ENCODE measurements around the gene MME. TPM values are rescaled to one million over a fixed set of nuclear protein-coding genes. Genes with fewer than 3 reads are reported as not detected.

Gene MME
- total RNA-seq, 1 donor from 2014 or later: 54.3 TPM

GRCh38 chr3:155158346-155159037 is 78.4 kb downstream of the MME start:
- no peak overlapping the region for H3K4me3 Mint-ChIP-seq (ENCODE audit: unreplicated experiment)
- no peak overlapping the region for H3K4me2 ChIP-seq (ENCODE audit: low read length)

DNA sequence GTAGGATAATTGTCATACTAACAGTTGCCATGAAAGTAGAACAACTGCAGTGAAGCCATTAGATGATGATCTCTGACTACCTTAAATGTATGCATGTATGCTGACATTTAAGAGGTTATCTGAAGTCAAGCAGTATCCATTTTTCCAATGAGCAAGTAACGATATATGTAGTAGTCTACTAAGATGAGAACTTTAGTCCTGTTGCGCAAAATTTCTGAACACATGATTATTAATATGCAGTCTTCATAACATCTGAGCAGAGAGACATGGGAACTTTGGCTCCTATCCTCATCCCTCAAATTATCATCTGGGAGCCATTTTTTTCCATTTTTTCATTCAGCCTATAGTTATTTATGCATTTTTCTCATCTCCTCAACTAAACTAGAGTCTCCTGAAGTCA is 79.2 kb downstream of the MME start:
- no peaks in the 10 kb centered on the region for H3K36me3 ChIP-seq (ENCODE audit: insufficient read depth, low read length)
- H3K4me2 ChIP-seq (ENCODE audit: low read length): no peak overlapping the region
- no peaks in the 10 kb centered on the region for H3K79me2 ChIP-seq (ENCODE audit: insufficient read depth, low read length)
- no peaks in the 10 kb centered on the region for H3K36me3 Mint-ChIP-seq (ENCODE audit: low read depth, unreplicated experiment)
- no peak overlapping the region for H3K27ac ChIP-seq (ENCODE audit: low read depth, low read length)
- H3K4me3 Mint-ChIP-seq (ENCODE audit: unreplicated experiment): no peak overlapping the region
- H3K9ac ChIP-seq (ENCODE audit: low read length): no peak overlapping the region
- TF ChIP-seq, protein P1, sequence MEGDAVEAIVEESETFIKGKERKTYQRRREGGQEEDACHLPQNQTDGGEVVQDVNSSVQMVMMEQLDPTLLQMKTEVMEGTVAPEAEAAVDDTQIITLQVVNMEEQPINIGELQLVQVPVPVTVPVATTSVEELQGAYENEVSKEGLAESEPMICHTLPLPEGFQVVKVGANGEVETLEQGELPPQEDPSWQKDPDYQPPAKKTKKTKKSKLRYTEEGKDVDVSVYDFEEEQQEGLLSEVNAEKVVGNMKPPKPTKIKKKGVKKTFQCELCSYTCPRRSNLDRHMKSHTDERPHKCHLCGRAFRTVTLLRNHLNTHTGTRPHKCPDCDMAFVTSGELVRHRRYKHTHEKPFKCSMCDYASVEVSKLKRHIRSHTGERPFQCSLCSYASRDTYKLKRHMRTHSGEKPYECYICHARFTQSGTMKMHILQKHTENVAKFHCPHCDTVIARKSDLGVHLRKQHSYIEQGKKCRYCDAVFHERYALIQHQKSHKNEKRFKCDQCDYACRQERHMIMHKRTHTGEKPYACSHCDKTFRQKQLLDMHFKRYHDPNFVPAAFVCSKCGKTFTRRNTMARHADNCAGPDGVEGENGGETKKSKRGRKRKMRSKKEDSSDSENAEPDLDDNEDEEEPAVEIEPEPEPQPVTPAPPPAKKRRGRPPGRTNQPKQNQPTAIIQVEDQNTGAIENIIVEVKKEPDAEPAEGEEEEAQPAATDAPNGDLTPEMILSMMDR (IDR thresholded peaks at IDR 0.05; ENCODE audit: insufficient read depth, low read depth, low read length): no peak
- no peak for TF ChIP-seq EZH2 (IDR thresholded peaks at IDR 0.05; ENCODE audit: insufficient read depth, low read length)
- no peaks in the 10 kb centered on the region for H3K27me3 Mint-ChIP-seq (ENCODE audit: low read depth, unreplicated experiment)
- DNase-seq (ENCODE audit: low read depth) (no peak), FAIRE-seq (no peak)
- H3K4me1 ChIP-seq (ENCODE audit: insufficient read depth, low read length): no peaks in the 10 kb centered on the region
- no peaks in the 10 kb centered on the region for H4K20me1 ChIP-seq (ENCODE audit: insufficient read depth, low read length)
- no peak overlapping the region for H3K27ac Mint-ChIP-seq (ENCODE audit: unreplicated experiment)
- no peaks in the 10 kb centered on the region for H3K27me3 ChIP-seq (ENCODE audit: insufficient read depth, low read length)
- peaks cover 3% of the 10 kb centered on the region for H3K4me1 Mint-ChIP-seq (ENCODE audit: low read depth, unreplicated experiment)
- H2AFZ ChIP-seq (ENCODE audit: low read depth, low read length): no peak overlapping the region
- no peaks in the 10 kb centered on the region for H3K9me3 Mint-ChIP-seq (ENCODE audit: unreplicated experiment)
- no peaks in the 10 kb centered on the region for H3K9me3 ChIP-seq (ENCODE audit: insufficient read depth, low read depth, low read length)
- no peak overlapping the region for H3K4me3 ChIP-seq (ENCODE audit: insufficient read depth, low read depth, low read length)

More at GRCh38 chr3:155158346-155159037, 78.4 kb downstream of the MME start:
- Histone ChIP-seq H4K20me1 (ENCODE audit: insufficient read depth, low read length) (no peaks in the 10 kb centered on the region), H3K9me3 (ENCODE audit: insufficient read depth, low read depth, low read length) (no peaks in the 10 kb centered on the region), H3K79me2 (ENCODE audit: insufficient read depth, low read length) (no peaks in the 10 kb centered on the region), H3K27me3 (ENCODE audit: insufficient read depth, low read length) (no peaks in the 10 kb centered on the region), H3K9ac (ENCODE audit: low read length) (no peak overlapping the region), H3K27ac (ENCODE audit: low read depth, low read length) (no peak overlapping the region), H3K4me3 (ENCODE audit: insufficient read depth, low read depth, low read length) (no peak overlapping the region), H3K4me1 (ENCODE audit: insufficient read depth, low read length) (no peaks in the 10 kb centered on the region), H2AFZ (ENCODE audit: low read depth, low read length) (no peak overlapping the region), H3K36me3 (ENCODE audit: insufficient read depth, low read length) (no peaks in the 10 kb centered on the region)
- DNase-seq (ENCODE audit: low read depth): no peak
- no peaks in the 10 kb centered on the region for H3K36me3 Mint-ChIP-seq (ENCODE audit: low read depth, unreplicated experiment)
- no peaks in the 10 kb centered on the region for H3K27me3 Mint-ChIP-seq (ENCODE audit: low read depth, unreplicated experiment)
- H3K27ac Mint-ChIP-seq (ENCODE audit: unreplicated experiment): no peak overlapping the region
- H3K4me1 Mint-ChIP-seq (ENCODE audit: low read depth, unreplicated experiment): peaks cover 7% of the 10 kb centered on the region
- H3K9me3 Mint-ChIP-seq (ENCODE audit: unreplicated experiment): no peaks in the 10 kb centered on the region
- no peak for FAIRE-seq
- TF ChIP-seq, protein P1 (IDR thresholded peaks at IDR 0.05; ENCODE audit: insufficient read depth, low read depth, low read length): no peak
- no peak for TF ChIP-seq EZH2 (IDR thresholded peaks at IDR 0.05; ENCODE audit: insufficient read depth, low read length)

- Histone ChIP-seq H3K4me1 (ENCODE audit: insufficient read depth, low read length) (no peaks in the 10 kb centered on the region), H3K9me3 (ENCODE audit: insufficient read depth, low read depth, low read length) (no peaks in the 10 kb centered on the region), H3K36me3 (ENCODE audit: insufficient read depth, low read length) (no peaks in the 10 kb centered on the region), H3K4me2 (ENCODE audit: low read length) (no peak overlapping the region), H3K27ac (ENCODE audit: low read depth, low read length) (no peak overlapping the region), H4K20me1 (ENCODE audit: insufficient read depth, low read length) (no peaks in the 10 kb centered on the region), H2AFZ (ENCODE audit: low read depth, low read length) (no peak overlapping the region), H3K79me2 (ENCODE audit: insufficient read depth, low read length) (no peaks in the 10 kb centered on the region), H3K4me3 (ENCODE audit: insufficient read depth, low read depth, low read length) (no peak overlapping the region), H3K9ac (ENCODE audit: low read length) (no peak overlapping the region), H3K27me3 (ENCODE audit: insufficient read depth, low read length) (no peaks in the 10 kb centered on the region)
- Mint-ChIP-seq H3K4me1 (ENCODE audit: low read depth, unreplicated experiment) (no peaks in the 10 kb centered on the region), H3K4me3 (ENCODE audit: unreplicated experiment) (no peak overlapping the region), H3K27ac (ENCODE audit: unreplicated experiment) (no peak overlapping the region), H3K36me3 (ENCODE audit: low read depth, unreplicated experiment) (no peaks in the 10 kb centered on the region), H3K27me3 (ENCODE audit: low read depth, unreplicated experiment) (no peaks in the 10 kb centered on the region), H3K9me3 (ENCODE audit: unreplicated experiment) (no peaks in the 10 kb centered on the region)
- FAIRE-seq (no peak), DNase-seq (ENCODE audit: low read depth) (no peak)
- TF ChIP-seq, protein P1 (IDR thresholded peaks at IDR 0.05; ENCODE audit: insufficient read depth, low read depth, low read length): no peak
- TF ChIP-seq EZH2 (IDR thresholded peaks at IDR 0.05; ENCODE audit: insufficient read depth, low read length): no peak
Observed at GRCh38 chr3:155161640-155162292, 81.6 kb downstream of the MME start.

All from astrocyte (in vitro differentiated cells and primary cell).